GM23248 (cell line): Measurements from ENCODE around the gene REG4.

Source experiments
- EZH2 ChIP-seq: fragments of 200-600 bp; sonication (generic); IDR thresholded peaks from 2 replicates; pipeline ENCODE4 v1.6.1; 2018; ENCODE audit warnings: antibody characterized with exemption, mild to moderate bottlenecking; ENCODE audit not compliant: insufficient read depth, poor library complexity, severe bottlenecking
- EZH2phosphoT487 ChIP-seq: fragments of 200-600 bp; sonication (generic); IDR thresholded peaks from 2 replicates; pipeline ENCODE4 v1.6.1; 2018; ENCODE audit warnings: antibody characterized with exemption, moderate library complexity, mild to moderate bottlenecking, low read depth; ENCODE audit not compliant: insufficient read depth

DNA sequence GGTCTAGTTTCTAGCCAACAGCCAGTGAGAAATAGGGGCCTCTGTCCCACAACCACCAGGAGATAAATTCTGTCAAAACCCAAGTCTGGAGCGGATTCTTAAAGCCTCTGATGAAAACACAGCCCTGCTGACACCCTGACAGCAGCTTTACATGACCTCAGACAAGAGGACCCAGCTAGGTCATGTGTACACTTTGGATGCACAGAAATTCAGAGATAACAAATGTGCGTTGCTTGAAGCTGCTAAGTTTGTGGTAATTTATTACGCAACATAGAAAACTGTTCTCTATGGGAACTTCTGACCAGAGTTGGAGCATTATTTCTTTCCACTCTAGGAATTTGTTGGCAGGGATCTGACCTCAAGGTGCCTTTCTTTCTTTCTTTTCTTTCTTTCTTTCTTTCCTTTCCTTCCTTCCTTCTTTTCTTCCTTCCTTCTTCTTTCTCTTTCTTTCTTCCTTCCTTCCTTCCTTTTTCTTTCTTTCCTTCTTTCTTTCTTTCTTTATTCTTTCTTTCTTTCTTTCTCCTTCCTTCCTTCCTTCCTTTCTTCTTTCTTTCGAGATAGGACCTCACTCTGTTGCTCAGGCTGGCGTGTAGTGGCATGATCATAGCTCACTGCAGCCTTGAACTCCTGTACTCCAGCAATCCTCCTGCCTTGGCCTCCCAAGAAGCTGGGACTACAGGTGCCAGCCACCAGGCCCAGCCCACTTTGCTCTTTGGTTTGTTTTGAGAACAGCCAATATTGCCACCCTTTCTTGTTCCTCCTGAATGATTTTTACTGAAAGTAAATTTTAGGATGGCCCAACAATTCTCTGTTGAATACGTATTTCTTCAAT, 27.7 kb downstream of the REG4 start:
- TF ChIP-seq EZH2phosphoT487 (no peak), EZH2 (no peak)
